ENCODE data around the gene ASXL2.

- no peak for TF ChIP-seq CTCF (IDR thresholded peaks at IDR 0.05)
- TF ChIP-seq POLR2A (IDR thresholded peaks at IDR 0.05) = no peak
These were observed 114.7 kb downstream of the ASXL2 start for GRCh38 chr2:25763575-25763974.
